Activated naive CD4-positive, alpha-beta T cell treated with anti-CD3 and anti-CD28 coated beads, Interleukin-2, amount 50 U/mL, for 24 hours (primary cell): ENCODE results near the gene SLC6A19.
"Not testable (repeated sequence)": the region's sequence is repeated elsewhere in the genome, so short reads cannot be mapped to it uniquely, and the experiment has no call there.

Experiments used
- H3K27ac Mint-ChIP-seq: one replicate; pipeline ENCODE4 v1.8.0; 2021; ENCODE audit warnings: mild to moderate bottlenecking, mixed read lengths
- H3K27me3 Mint-ChIP-seq: one replicate; pipeline ENCODE4 v1.8.0; 2021; ENCODE audit warnings: mixed read lengths
- H3K36me3 Mint-ChIP-seq: one replicate; pipeline ENCODE4 v1.8.0; 2021; ENCODE audit warnings: mixed read lengths
- H3K4me1 Mint-ChIP-seq: one replicate; pipeline ENCODE4 v1.8.0; 2021; ENCODE audit warnings: mixed read lengths
- H3K4me3 Mint-ChIP-seq: one replicate; pipeline ENCODE4 v1.8.0; 2021; ENCODE audit warnings: mild to moderate bottlenecking, mixed read lengths
- H3K9me3 Mint-ChIP-seq: one replicate; pipeline ENCODE4 v1.8.0; 2021; ENCODE audit warnings: mixed read lengths

The SLC6A19 gene

GRCh38 chr5:1259806-1260480 is 58.5 kb downstream of the SLC6A19 start:
- Mint-ChIP-seq H3K9me3 (no peaks in the 10 kb centered on the region), H3K27ac (no peak overlapping the region)

GRCh38 chr5:1261643-1262042 is 60.2 kb downstream of the SLC6A19 start:
- H3K27me3 Mint-ChIP-seq = no peaks in the 10 kb centered on the region
- no peaks in the 10 kb centered on the region for H3K36me3 Mint-ChIP-seq
- H3K4me1 Mint-ChIP-seq = no peaks in the 10 kb centered on the region
- H3K27ac Mint-ChIP-seq = no peak overlapping the region
- no peaks in the 10 kb centered on the region for H3K9me3 Mint-ChIP-seq
- H3K4me3 Mint-ChIP-seq = no peak overlapping the region

More at GRCh38 chr5:1259806-1260480, 58.5 kb downstream of the SLC6A19 start:
- H3K36me3 Mint-ChIP-seq = no peaks in the 10 kb centered on the region
- peaks cover 13% of the 10 kb centered on the region for H3K4me1 Mint-ChIP-seq
- no peak overlapping the region for H3K4me3 Mint-ChIP-seq
- no peaks in the 10 kb centered on the region for H3K27me3 Mint-ChIP-seq

GRCh38 chr5:1262381-1262780 is 61.0 kb downstream of the SLC6A19 start:
- Mint-ChIP-seq H3K36me3 (no peaks in the 10 kb centered on the region), H3K27me3 (no peaks in the 10 kb centered on the region), H3K4me3 (no peak overlapping the region), H3K9me3 (no peaks in the 10 kb centered on the region), H3K27ac (no peak overlapping the region), H3K4me1 (no peaks in the 10 kb centered on the region)

GRCh38 chr5:1264211-1264610 is 62.8 kb downstream of the SLC6A19 start:
- Mint-ChIP-seq H3K27me3 (no peaks in the 10 kb centered on the region), H3K36me3 (no peaks in the 10 kb centered on the region), H3K4me3 (no peak overlapping the region), H3K9me3 (no peaks in the 10 kb centered on the region), H3K27ac (no peak overlapping the region), H3K4me1 (peaks cover 10% of the 10 kb centered on the region)

GRCh38 chr5:1265026-1265425 is 63.6 kb downstream of the SLC6A19 start:
- H3K4me1 Mint-ChIP-seq = peaks cover 11% of the 10 kb centered on the region
- no peak overlapping the region for H3K27ac Mint-ChIP-seq
- H3K4me3 Mint-ChIP-seq = no peak overlapping the region
- H3K27me3 Mint-ChIP-seq = no peaks in the 10 kb centered on the region
- no peaks in the 10 kb centered on the region for H3K9me3 Mint-ChIP-seq
- no peaks in the 10 kb centered on the region for H3K36me3 Mint-ChIP-seq

GRCh38 chr5:1265461-1266455 is 64.4 kb downstream of the SLC6A19 start:
- Mint-ChIP-seq H3K27me3 (no peaks in the 10 kb centered on the region), H3K4me3 (no peak overlapping the region), H3K9me3 (no peaks in the 10 kb centered on the region), H3K4me1 (peaks cover 11% of the 10 kb centered on the region), H3K36me3 (no peaks in the 10 kb centered on the region), H3K27ac (no peak overlapping the region)

GRCh38 chr5:1266791-1267190 is 65.4 kb downstream of the SLC6A19 start:
- Mint-ChIP-seq H3K9me3 (no peaks in the 10 kb centered on the region), H3K27ac (no peak overlapping the region), H3K4me3 (no peak overlapping the region), H3K36me3 (no peaks in the 10 kb centered on the region), H3K27me3 (no peaks in the 10 kb centered on the region), H3K4me1 (peaks cover 11% of the 10 kb centered on the region)

- H3K4me1 Mint-ChIP-seq = peaks cover 11% of the 10 kb centered on the region
- H3K27me3 Mint-ChIP-seq, H3K36me3 Mint-ChIP-seq, H3K4me3 Mint-ChIP-seq, H3K9me3 Mint-ChIP-seq, H3K27ac Mint-ChIP-seq: not testable (repeated sequence)
Observed at GRCh38 chr5:1267464-1267863, 66.1 kb downstream of the SLC6A19 start.

- Mint-ChIP-seq H3K27ac (no peak overlapping the region), H3K27me3 (no peaks in the 10 kb centered on the region), H3K4me3 (no peak overlapping the region), H3K9me3 (no peaks in the 10 kb centered on the region), H3K4me1 (peaks cover 11% of the 10 kb centered on the region), H3K36me3 (no peaks in the 10 kb centered on the region)
Observed at GRCh38 chr5:1268056-1268455, 66.7 kb downstream of the SLC6A19 start.

GRCh38 chr5:1268666-1269065 is 67.3 kb downstream of the SLC6A19 start:
- Mint-ChIP-seq H3K4me3 (no peak overlapping the region), H3K36me3 (no peaks in the 10 kb centered on the region), H3K27me3 (no peaks in the 10 kb centered on the region), H3K9me3 (no peaks in the 10 kb centered on the region), H3K4me1 (peaks cover 11% of the 10 kb centered on the region), H3K27ac (no peak overlapping the region)

GRCh38 chr5:1270426-1270825 is 69.0 kb downstream of the SLC6A19 start:
- H3K4me3 Mint-ChIP-seq = no peak overlapping the region
- H3K36me3 Mint-ChIP-seq = no peaks in the 10 kb centered on the region
- H3K27me3 Mint-ChIP-seq = no peaks in the 10 kb centered on the region
- peaks cover 11% of the 10 kb centered on the region for H3K4me1 Mint-ChIP-seq
- H3K9me3 Mint-ChIP-seq = no peaks in the 10 kb centered on the region
- no peak overlapping the region for H3K27ac Mint-ChIP-seq

- Mint-ChIP-seq H3K4me3 (no peak overlapping the region), H3K4me1 (peaks cover 11% of the 10 kb centered on the region), H3K27ac (no peak overlapping the region), H3K27me3 (no peaks in the 10 kb centered on the region), H3K36me3 (no peaks in the 10 kb centered on the region), H3K9me3 (no peaks in the 10 kb centered on the region)
Observed at GRCh38 chr5:1270933-1271914, 69.8 kb downstream of the SLC6A19 start.

GRCh38 chr5:1272201-1272600 is 70.8 kb downstream of the SLC6A19 start:
- Mint-ChIP-seq H3K36me3 (no peaks in the 10 kb centered on the region), H3K27ac (no peak overlapping the region), H3K27me3 (no peaks in the 10 kb centered on the region), H3K4me3 (no peak overlapping the region), H3K4me1 (peaks cover 11% of the 10 kb centered on the region), H3K9me3 (no peaks in the 10 kb centered on the region)

GRCh38 chr5:1273745-1274144 is 72.3 kb downstream of the SLC6A19 start:
- Mint-ChIP-seq H3K27ac (no peak overlapping the region), H3K4me1 (peaks cover 5% of the 10 kb centered on the region), H3K9me3 (no peaks in the 10 kb centered on the region), H3K36me3 (peaks cover 5% of the 10 kb centered on the region), H3K27me3 (no peaks in the 10 kb centered on the region), H3K4me3 (no peak overlapping the region)

- no peaks in the 10 kb centered on the region for H3K9me3 Mint-ChIP-seq
- no peaks in the 10 kb centered on the region for H3K4me1 Mint-ChIP-seq
- no peak overlapping the region for H3K4me3 Mint-ChIP-seq
- no peaks in the 10 kb centered on the region for H3K27me3 Mint-ChIP-seq
- H3K27ac Mint-ChIP-seq = no peak overlapping the region
- H3K36me3 Mint-ChIP-seq = peaks cover 5% of the 10 kb centered on the region
Observed at GRCh38 chr5:1274471-1274870, 73.1 kb downstream of the SLC6A19 start.
